CD4-positive, alpha-beta memory T cell (primary cell): Measurements from ENCODE around the gene BCAS1. TPM values are rescaled to one million over a fixed set of nuclear protein-coding genes. Genes with fewer than 3 reads are reported as not detected.
A peak's percentile ranks its signal among the peaks of the same experiment; 100 is the strongest.

Experiments
- CTCF ChIA-PET: fragments of 350-600 bp; sonication (Branson Sonifier 250); formaldehyde crosslinking; loops from one replicate; lab custom pipeline; 2021; ENCODE audit warnings: inconsistent platforms; ENCODE audit not compliant: partially characterized antibody; lab: Charles Lee
- POLR2A ChIA-PET: fragments of 350-600 bp; sonication (Branson Sonifier 250); formaldehyde crosslinking; loops from one replicate; lab custom pipeline; 2021; ENCODE audit not compliant: partially characterized antibody; lab: Charles Lee
- DNase-seq, 5 donors: peaks; one replicate each; pipeline versions ENCODE4 v3.0.0 to v3.0.0-alpha.2; 2020 to 2022; ENCODE audit warnings: mixed read lengths in 1 of 5
- H3K27ac ChIP-seq: one replicate; pipeline ENCODE4 v1.7.0; 2013; ENCODE audit warnings: low read depth, low read length
- H3K27me3 ChIP-seq: 2 replicates; pipeline ENCODE4 v1.7.0; 2013; ENCODE audit warnings: mild to moderate bottlenecking, low read length, moderate library complexity; ENCODE audit not compliant: insufficient read depth
- H3K36me3 ChIP-seq: 2 replicates; pipeline ENCODE4 v1.7.0; 2013; ENCODE audit warnings: mild to moderate bottlenecking, low read length, moderate library complexity; ENCODE audit not compliant: insufficient read depth
- H3K4me1 ChIP-seq: 2 replicates; pipeline ENCODE4 v1.7.0; 2013; ENCODE audit warnings: mild to moderate bottlenecking, low read length, moderate library complexity; ENCODE audit not compliant: insufficient read depth
- H3K4me3 ChIP-seq, 2 donors: one replicate each; pipeline ENCODE4 v1.7.0; 2013; ENCODE audit warnings: low read length in 2 of 2, mild to moderate bottlenecking in 1 of 2
- H3K9me3 ChIP-seq, 2 donors: one replicate each; pipeline ENCODE4 v1.7.0; 2013; ENCODE audit warnings: low read length in 2 of 2, control low read depth in 1 of 2; ENCODE audit not compliant: control insufficient read depth in 1 of 2
- H3K27ac Mint-ChIP-seq, 7 donors: one replicate each; pipeline ENCODE4 v1.8.0; 2020 to 2021; ENCODE audit warnings: mixed read lengths in 7 of 7, mild to moderate bottlenecking in 6 of 7, inconsistent platforms in 3 of 7, moderate library complexity in 3 of 7
- H3K27me3 Mint-ChIP-seq, 2 donors: one replicate each; pipeline ENCODE4 v1.8.0; 2020 to 2021; ENCODE audit warnings: mixed read lengths in 2 of 2
- H3K36me3 Mint-ChIP-seq, 2 donors: one replicate each; pipeline ENCODE4 v1.8.0; 2020 to 2021; ENCODE audit warnings: mixed read lengths in 2 of 2, inconsistent platforms in 1 of 2, mild to moderate bottlenecking in 1 of 2
- H3K4me1 Mint-ChIP-seq, 4 donors: one replicate each; pipeline ENCODE4 v1.8.0; 2020 to 2021; ENCODE audit warnings: mixed read lengths in 4 of 4, mild to moderate bottlenecking in 1 of 4
- H3K4me3 Mint-ChIP-seq, 8 donors: one replicate each; pipeline ENCODE4 v1.8.0; 2020 to 2021; ENCODE audit warnings: mixed read lengths in 8 of 8, mild to moderate bottlenecking in 7 of 8, moderate library complexity in 6 of 8, inconsistent platforms in 3 of 8
- H3K9me3 Mint-ChIP-seq, 8 donors: one replicate each; pipeline ENCODE4 v1.8.0; 2020 to 2021; ENCODE audit warnings: mixed read lengths in 8 of 8, mild to moderate bottlenecking in 5 of 8, inconsistent platforms in 3 of 8, moderate library complexity in 1 of 8
- intact Hi-C: fragments of 100-400 bp; cut with micrococcal nuclease; formaldehyde crosslinking; loops from one replicate; pipeline ENCODE4 v1.15.1; 2023
- polyA plus RNA-seq, 2 donors: library from polyadenylated mRNA; unstranded; fragments of 300-500 nt; fragmentation: Illumina TruSeq; gene quantifications; one replicate each; pipeline ENCODE4 v1.2.3, GENCODE V29; 2021
- total RNA-seq, 2 experiments: library from RNA; stranded (reverse); gene quantifications; one replicate each; pipeline ENCODE4 v1.2.3, GENCODE V29; 2021

Gene BCAS1
- total and polyA plus RNA-seq, 4 experiments from 2014 or later = 0.17 to 0.32 (median 0.25) TPM; not detected in 1

GRCh38 chr20:54051068-54051467, 19.3 kb downstream of the BCAS1 start:
- intact Hi-C loops = no loop called here
- Mint-ChIP-seq H3K4me1 (peaks cover 1 to 10% (median 5%) of the 10 kb centered on the region in 4 donors), H3K4me3 (no peak overlapping the region), H3K27me3 (peaks cover 9 to 12% of the 10 kb centered on the region in 2 donors), H3K9me3 (peaks cover 0 to 3% (median 0%) of the 10 kb centered on the region in 8 donors), H3K27ac (no peak overlapping the region), H3K36me3 (no peaks in the 10 kb centered on the region)
- CTCF ChIA-PET = interaction anchor here (1.3 kb wide), 1 partner anchor 11 kb away, joined by 3 read pairs; no protein-coding TSS in a partner anchor
- no peaks in the 10 kb centered on the region for H3K9me3 ChIP-seq
- POLR2A ChIA-PET = no interaction called here
- no peak overlapping the region for H3K4me3 ChIP-seq
- no peaks in the 10 kb centered on the region for H3K27me3 ChIP-seq
- H3K36me3 ChIP-seq = no peaks in the 10 kb centered on the region
- H3K4me1 ChIP-seq = no peaks in the 10 kb centered on the region
- DNase-seq = no peak
- H3K27ac ChIP-seq = no peak overlapping the region

DNA sequence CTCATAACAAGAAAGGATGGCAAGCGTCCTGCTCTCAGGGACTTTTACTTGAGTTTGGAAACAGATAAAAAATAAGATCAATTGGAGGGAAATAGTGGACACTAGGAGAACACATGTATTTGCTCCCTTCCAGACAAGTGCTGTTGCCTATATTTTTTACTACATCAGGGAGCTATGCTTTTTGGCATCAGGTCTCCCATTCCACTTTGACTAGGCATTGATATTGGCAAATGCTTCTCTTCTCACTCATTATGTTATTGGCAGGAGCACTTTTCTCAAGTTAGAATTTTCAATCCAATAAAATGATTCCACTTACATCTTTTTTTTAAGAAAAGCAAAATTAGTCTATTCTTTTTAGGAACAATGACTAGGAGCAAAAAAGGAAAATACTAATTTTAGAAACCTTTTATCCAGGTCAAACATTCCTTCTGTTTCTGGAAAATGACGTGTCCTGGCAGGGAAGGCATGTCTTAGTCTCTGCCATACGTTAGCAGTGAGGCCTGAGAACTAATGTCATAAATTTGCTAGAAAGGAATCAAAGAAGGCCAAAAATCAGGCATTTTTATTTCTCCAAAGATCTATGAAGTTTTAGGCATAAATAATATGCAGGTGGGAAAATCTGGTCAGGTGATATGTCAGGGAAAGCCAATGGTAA, 21.4 kb downstream of the BCAS1 start:
- Mint-ChIP-seq H3K27me3 (peaks cover 9 to 12% of the 10 kb centered on the region in 2 donors), H3K27ac (no peak overlapping the region), H3K9me3 (peaks cover 0 to 5% (median 0%) of the 10 kb centered on the region in 8 donors), H3K4me1 (peaks cover 1 to 10% (median 5%) of the 10 kb centered on the region in 4 donors), H3K4me3 (no peak overlapping the region), H3K36me3 (no peaks in the 10 kb centered on the region)
- intact Hi-C loops = no loop called here
- H3K27ac ChIP-seq = no peak overlapping the region
- no peak overlapping the region for H3K4me3 ChIP-seq
- ChIA-PET POLR2A (no interaction called here), CTCF (no interaction called here)
- H3K4me1 ChIP-seq = no peaks in the 10 kb centered on the region
- no peaks in the 10 kb centered on the region for H3K9me3 ChIP-seq
- no peaks in the 10 kb centered on the region for H3K36me3 ChIP-seq
- no peak for DNase-seq
- no peaks in the 10 kb centered on the region for H3K27me3 ChIP-seq

GRCh38 chr20:54048481-54048880, 21.9 kb downstream of the BCAS1 start:
- Histone ChIP-seq H3K36me3 (no peaks in the 10 kb centered on the region), H3K9me3 (no peaks in the 10 kb centered on the region), H3K4me3 (no peak overlapping the region), H3K27ac (no peak overlapping the region), H3K4me1 (no peaks in the 10 kb centered on the region), H3K27me3 (no peaks in the 10 kb centered on the region)
- Mint-ChIP-seq H3K4me3 (no peak overlapping the region), H3K27me3 (peaks cover 9 to 12% of the 10 kb centered on the region in 2 donors), H3K9me3 (peaks cover 0 to 5% (median 0%) of the 10 kb centered on the region in 8 donors), H3K36me3 (no peaks in the 10 kb centered on the region), H3K27ac (no peak overlapping the region), H3K4me1 (peaks cover 1 to 10% (median 5%) of the 10 kb centered on the region in 4 donors)
- ChIA-PET CTCF (no interaction called here), POLR2A (no interaction called here)
- intact Hi-C loops = no loop called here
- DNase-seq = no peak

DNA sequence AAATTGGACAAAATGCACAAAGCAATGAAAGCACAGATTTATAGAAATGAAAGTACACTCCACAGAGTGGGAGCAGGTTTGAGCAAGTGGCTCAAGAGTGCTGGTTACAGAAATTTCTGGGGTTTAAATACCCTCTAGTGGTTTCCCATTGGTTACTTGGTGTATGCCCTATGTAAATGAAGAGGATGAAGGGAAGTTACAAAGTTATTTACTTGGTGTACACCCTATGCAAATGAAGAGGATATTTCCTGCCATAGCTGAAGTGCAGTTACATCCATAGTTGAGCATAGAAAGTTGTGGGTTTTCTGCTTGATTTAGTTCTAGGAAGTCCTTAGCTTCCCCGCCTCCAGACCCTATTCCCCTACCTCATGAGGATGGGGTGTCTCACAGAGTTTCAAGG, 22.7 kb downstream of the BCAS1 start:
- no peak overlapping the region for H3K4me3 Mint-ChIP-seq
- Histone ChIP-seq H3K36me3 (no peaks in the 10 kb centered on the region), H3K27ac (no peak overlapping the region), H3K4me1 (no peaks in the 10 kb centered on the region), H3K9me3 (no peaks in the 10 kb centered on the region), H3K27me3 (no peaks in the 10 kb centered on the region), H3K4me3 (no peak overlapping the region)
- H3K27ac Mint-ChIP-seq = no peak overlapping the region
- intact Hi-C loops = no loop called here
- CTCF ChIA-PET = interaction anchor here (1.4 kb wide), 1 partner anchor 15 kb away, joined by 4 read pairs; no protein-coding TSS in a partner anchor
- DNase-seq = no peak
- no peaks in the 10 kb centered on the region for H3K36me3 Mint-ChIP-seq
- H3K9me3 Mint-ChIP-seq = peaks cover 0 to 5% (median 0%) of the 10 kb centered on the region in 8 donors
- POLR2A ChIA-PET = no interaction called here
- H3K4me1 Mint-ChIP-seq = peaks cover 1 to 10% (median 5%) of the 10 kb centered on the region in 4 donors
- peaks cover 9 to 12% of the 10 kb centered on the region in 2 donors for H3K27me3 Mint-ChIP-seq

GRCh38 chr20:54047048-54047447, 23.3 kb downstream of the BCAS1 start:
- ChIA-PET POLR2A (no interaction called here), CTCF (interaction anchor here (1.4 kb wide), 1 partner anchor 15 kb away, joined by 4 read pairs; no protein-coding TSS in a partner anchor)
- intact Hi-C loops = no loop called here
- no peak overlapping the region for H3K4me3 ChIP-seq
- H3K4me1 Mint-ChIP-seq = peaks cover 1 to 10% (median 5%) of the 10 kb centered on the region in 4 donors
- no peak overlapping the region for H3K4me3 Mint-ChIP-seq
- no peaks in the 10 kb centered on the region for H3K4me1 ChIP-seq
- no peak overlapping the region for H3K27ac ChIP-seq
- H3K27me3 Mint-ChIP-seq = peaks cover 6 to 12% of the 10 kb centered on the region in 2 donors
- no peak overlapping the region for H3K27ac Mint-ChIP-seq
- no peaks in the 10 kb centered on the region for H3K9me3 ChIP-seq
- H3K27me3 ChIP-seq = no peaks in the 10 kb centered on the region
- peaks cover 0 to 5% (median 0%) of the 10 kb centered on the region in 8 donors for H3K9me3 Mint-ChIP-seq
- no peaks in the 10 kb centered on the region for H3K36me3 Mint-ChIP-seq
- no peak for DNase-seq
- H3K36me3 ChIP-seq = no peaks in the 10 kb centered on the region

DNA sequence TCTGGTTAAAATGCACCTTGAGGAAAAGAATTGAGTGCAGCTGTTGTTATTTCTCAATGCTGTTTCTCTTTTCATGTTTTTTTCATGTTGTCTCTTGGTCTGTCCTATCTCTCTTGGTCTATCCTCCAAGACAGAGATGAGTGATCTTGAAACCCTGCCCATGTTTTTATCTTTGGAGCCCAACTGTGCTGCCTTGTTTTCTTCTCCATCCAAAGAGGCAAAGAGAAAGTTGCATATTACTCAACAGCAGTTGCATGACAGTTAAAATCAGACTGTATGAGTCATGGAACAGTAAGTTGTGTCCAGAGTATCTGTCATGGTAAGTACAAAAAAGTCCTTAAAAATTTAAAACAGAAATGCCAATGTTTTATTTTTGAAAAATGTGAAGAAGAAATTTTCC, 26.2 kb downstream of the BCAS1 start:
- ChIA-PET POLR2A (no interaction called here), CTCF (no interaction called here)
- Histone ChIP-seq H3K36me3 (no peaks in the 10 kb centered on the region), H3K4me1 (no peaks in the 10 kb centered on the region), H3K9me3 (no peaks in the 10 kb centered on the region), H3K4me3 (no peak overlapping the region), H3K27me3 (no peaks in the 10 kb centered on the region), H3K27ac (no peak overlapping the region)
- intact Hi-C loops = no loop called here
- no peaks in the 10 kb centered on the region for H3K36me3 Mint-ChIP-seq
- H3K27me3 Mint-ChIP-seq = peaks cover 0 to 3% of the 10 kb centered on the region in 2 donors
- peaks cover 0 to 4% (median 0%) of the 10 kb centered on the region in 8 donors for H3K9me3 Mint-ChIP-seq
- peaks cover 1 to 10% (median 5%) of the 10 kb centered on the region in 4 donors for H3K4me1 Mint-ChIP-seq
- DNase-seq = no peak
- no peak overlapping the region for H3K4me3 Mint-ChIP-seq
- no peak overlapping the region for H3K27ac Mint-ChIP-seq

DNA sequence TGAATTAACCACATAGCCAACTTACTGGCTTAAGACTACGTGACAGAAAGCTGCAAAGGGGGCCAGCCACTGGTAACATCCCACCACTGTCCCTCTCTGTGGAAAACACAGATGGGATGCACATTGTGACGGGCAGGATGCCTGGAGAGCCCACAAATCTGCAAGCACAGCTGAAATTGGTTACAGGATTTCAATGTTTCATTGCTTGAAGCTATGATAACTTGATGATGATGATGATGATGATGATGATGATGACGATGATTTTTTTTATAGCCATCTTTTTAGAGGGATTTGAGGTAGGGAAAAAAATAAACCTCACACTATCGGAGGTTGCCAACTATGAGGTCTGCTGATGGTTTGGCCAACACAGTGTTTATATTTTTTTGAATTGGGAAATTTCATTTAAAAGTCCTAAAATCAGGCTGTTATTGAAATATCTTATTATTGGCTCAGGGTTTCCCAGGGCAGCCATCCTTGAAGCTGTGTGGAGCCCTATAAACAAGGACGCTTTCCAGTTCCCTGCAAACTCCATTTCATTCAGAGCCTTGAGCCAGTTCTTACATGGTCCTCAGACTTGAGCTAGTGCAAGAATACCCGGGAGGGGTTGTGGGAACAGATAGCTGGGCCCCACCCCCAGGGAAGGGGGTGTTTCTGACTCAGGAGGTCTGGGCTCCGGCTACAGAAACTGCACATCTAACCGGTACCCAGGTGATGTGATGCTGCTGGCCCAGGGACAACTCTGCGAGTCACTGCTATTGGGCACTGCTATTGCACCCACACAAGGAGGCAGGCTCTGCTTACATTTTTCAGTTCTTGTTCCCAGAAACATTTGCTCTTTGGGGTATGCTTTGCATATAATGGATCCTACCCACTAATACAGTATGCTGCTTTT, 27.1 kb downstream of the BCAS1 start:
- Mint-ChIP-seq H3K27me3 (peaks cover under 1 to 3% of the 10 kb centered on the region in 2 donors), H3K4me3 (no peak overlapping the region), H3K36me3 (no peaks in the 10 kb centered on the region), H3K9me3 (peaks cover 0 to 4% (median 0%) of the 10 kb centered on the region in 8 donors), H3K27ac (peak overlapping the region in 1 of 7 donors; percentile 6), H3K4me1 (peaks cover 1 to 10% (median 5%) of the 10 kb centered on the region in 4 donors)
- ChIA-PET CTCF (no interaction called here), POLR2A (no interaction called here)
- H3K36me3 ChIP-seq = no peaks in the 10 kb centered on the region
- no peak overlapping the region for H3K4me3 ChIP-seq
- no peaks in the 10 kb centered on the region for H3K4me1 ChIP-seq
- H3K27ac ChIP-seq = no peak overlapping the region
- DNase-seq = no peak
- intact Hi-C loops = no loop called here
- H3K9me3 ChIP-seq = no peaks in the 10 kb centered on the region
- no peaks in the 10 kb centered on the region for H3K27me3 ChIP-seq
